T-helper 17 cell (primary cell): ENCODE results near the gene OR4B1. TPM values are rescaled to one million over a fixed set of nuclear protein-coding genes. Genes with fewer than 3 reads are reported as not detected.
"Not testable (repeated sequence)": the region's sequence is repeated elsewhere in the genome, so short reads cannot be mapped to it uniquely, and the experiment has no call there.

Experiments
- ATAC-seq: fragments of 150-1000 bp; cut with Tn5 transposase; 2 replicates; pipeline ENCODE4 v1.10.0; 2021; ENCODE audit warnings: mild to moderate bottlenecking, moderate library complexity
- DNase-seq, 3 donors: peaks; one replicate each; pipeline versions ENCODE4 v3.0.0 to v3.0.0-alpha.2; 2020 to 2021
- H3K9me3 ChIP-seq: one replicate; pipeline ENCODE4 v1.7.0; 2013; ENCODE audit warnings: low read length, mild to moderate bottlenecking; ENCODE audit not compliant: control insufficient read depth, poor library complexity, severe bottlenecking
- H3K27ac Mint-ChIP-seq: one replicate; pipeline ENCODE4 v1.8.0; 2022; ENCODE audit warnings: mild to moderate bottlenecking, moderate library complexity, mixed read lengths
- H3K27me3 Mint-ChIP-seq: one replicate; pipeline ENCODE4 v1.8.0; 2022; ENCODE audit warnings: mixed read lengths
- H3K36me3 Mint-ChIP-seq: one replicate; pipeline ENCODE4 v1.8.0; 2022; ENCODE audit warnings: low read depth, mixed read lengths
- H3K4me1 Mint-ChIP-seq: one replicate; pipeline ENCODE4 v1.8.0; 2022; ENCODE audit warnings: mild to moderate bottlenecking, mixed read lengths
- H3K4me3 Mint-ChIP-seq: one replicate; pipeline ENCODE4 v1.8.0; 2022; ENCODE audit warnings: mild to moderate bottlenecking, moderate library complexity, mixed read lengths
- total RNA-seq, 4 donors: library from RNA in 2 of 4; stranded (reverse) in 2 of 4; gene quantifications; one replicate each; pipeline ENCODE4 v1.2.3 and lab custom pipeline; 2022 to 2026

Gene OR4B1
- total RNA-seq, 2 donors from 2014 or later, result not detected

GRCh38 chr11:48193876-48194275, 22.7 kb upstream of the OR4B1 start:
- Mint-ChIP-seq H3K4me1 (peaks cover 4% of the 10 kb centered on the region), H3K27ac (no peak overlapping the region), H3K36me3 (peaks cover 2% of the 10 kb centered on the region), H3K27me3 (no peaks in the 10 kb centered on the region), H3K4me3 (no peak overlapping the region)
- DNase-seq, result no peak
- ATAC-seq, result no peak
- peaks cover 3% of the 10 kb centered on the region for H3K9me3 ChIP-seq

GRCh38 chr11:48207881-48208280, 8.7 kb upstream of the OR4B1 start:
- H3K27ac Mint-ChIP-seq, result no peak overlapping the region
- peaks cover 20% of the 10 kb centered on the region for H3K27me3 Mint-ChIP-seq
- no peak overlapping the region for H3K4me3 Mint-ChIP-seq
- no peaks in the 10 kb centered on the region for H3K4me1 Mint-ChIP-seq
- no peaks in the 10 kb centered on the region for H3K9me3 ChIP-seq
- no peak for DNase-seq
- H3K36me3 Mint-ChIP-seq, result no peaks in the 10 kb centered on the region
- ATAC-seq, result no peak

- no peak for DNase-seq
- no peak for ATAC-seq
- H3K9me3 ChIP-seq, result peaks cover 2% of the 10 kb centered on the region
- H3K4me1 Mint-ChIP-seq, result peaks cover 1% of the 10 kb centered on the region
- H3K36me3 Mint-ChIP-seq, result peaks cover under 1% of the 10 kb centered on the region
- H3K27ac Mint-ChIP-seq, result no peak overlapping the region
- no peak overlapping the region for H3K4me3 Mint-ChIP-seq
- H3K27me3 Mint-ChIP-seq, result peaks cover 20% of the 10 kb centered on the region
Measured at GRCh38 chr11:48210052-48210451, 6.6 kb upstream of the OR4B1 start.

GRCh38 chr11:48228761-48229160, 12.2 kb downstream of the OR4B1 start:
- no peak for DNase-seq
- Mint-ChIP-seq H3K4me3 (no peak overlapping the region), H3K27me3 (peaks cover 6% of the 10 kb centered on the region), H3K27ac (no peak overlapping the region), H3K4me1 (peaks cover 2% of the 10 kb centered on the region), H3K36me3 (no peaks in the 10 kb centered on the region)
- no peaks in the 10 kb centered on the region for H3K9me3 ChIP-seq
- ATAC-seq, result no peak

GRCh38 chr11:48230057-48230456, 13.4 kb downstream of the OR4B1 start:
- not testable (repeated sequence) for H3K27me3 Mint-ChIP-seq, H3K4me1 Mint-ChIP-seq, H3K4me3 Mint-ChIP-seq, ATAC-seq, DNase-seq, H3K27ac Mint-ChIP-seq, H3K36me3 Mint-ChIP-seq, H3K9me3 ChIP-seq

- no peak for ATAC-seq
- no peaks in the 10 kb centered on the region for H3K9me3 ChIP-seq
- Mint-ChIP-seq H3K4me3 (no peak overlapping the region), H3K4me1 (peaks cover 3% of the 10 kb centered on the region), H3K27me3 (peaks cover 18% of the 10 kb centered on the region), H3K27ac (no peak overlapping the region), H3K36me3 (no peaks in the 10 kb centered on the region)
- DNase-seq, result no peak
Measured at GRCh38 chr11:48237727-48238126, 21.1 kb downstream of the OR4B1 start.

GRCh38 chr11:48242501-48242900, 25.9 kb downstream of the OR4B1 start:
- H3K4me1 Mint-ChIP-seq, result no peaks in the 10 kb centered on the region
- no peak for ATAC-seq
- no peak overlapping the region for H3K4me3 Mint-ChIP-seq
- no peak for DNase-seq
- H3K27ac Mint-ChIP-seq, result no peak overlapping the region
- peaks cover 2% of the 10 kb centered on the region for H3K36me3 Mint-ChIP-seq
- no peaks in the 10 kb centered on the region for H3K9me3 ChIP-seq
- peaks cover 17% of the 10 kb centered on the region for H3K27me3 Mint-ChIP-seq

GRCh38 chr11:48244804-48245203, 28.2 kb downstream of the OR4B1 start, which contains the start of gene OR4X2:
Gene OR4X2 (plus strand): TSS chr11:48245104. CDS start chr11:48245104, 0 bp downstream.
- no peak for DNase-seq
- Mint-ChIP-seq H3K4me1 (no peaks in the 10 kb centered on the region), H3K27ac (no peak within 1 kb of the TSS), H3K36me3 (peaks cover 2% of the 10 kb centered on the region), H3K4me3 (no peak within 1 kb of the TSS), H3K27me3 (peaks cover 11% of the 10 kb centered on the region)
- ATAC-seq, result no peak
- no peaks in the 10 kb centered on the region for H3K9me3 ChIP-seq

GRCh38 chr11:48248902-48249301, 32.3 kb downstream of the OR4B1 start:
- DNase-seq (no peak), ATAC-seq (no peak)
- no peaks in the 10 kb centered on the region for H3K9me3 ChIP-seq
- Mint-ChIP-seq H3K4me3 (no peak overlapping the region), H3K27ac (no peak overlapping the region), H3K27me3 (peaks cover 6% of the 10 kb centered on the region), H3K36me3 (peaks cover 2% of the 10 kb centered on the region), H3K4me1 (no peaks in the 10 kb centered on the region)

- no peak overlapping the region for H3K27ac Mint-ChIP-seq
- no peaks in the 10 kb centered on the region for H3K9me3 ChIP-seq
- no peak for DNase-seq
- peaks cover 13% of the 10 kb centered on the region for H3K27me3 Mint-ChIP-seq
- no peaks in the 10 kb centered on the region for H3K36me3 Mint-ChIP-seq
- no peak overlapping the region for H3K4me3 Mint-ChIP-seq
- H3K4me1 Mint-ChIP-seq, result peaks cover 7% of the 10 kb centered on the region
- ATAC-seq, result no peak
Measured at GRCh38 chr11:48261600-48261999, 45.0 kb downstream of the OR4B1 start.

- no peak for ATAC-seq
- Mint-ChIP-seq H3K36me3 (no peaks in the 10 kb centered on the region), H3K27me3 (no peaks in the 10 kb centered on the region), H3K27ac (no peak within 1 kb of the TSS), H3K4me1 (peaks cover 7% of the 10 kb centered on the region), H3K4me3 (no peak within 1 kb of the TSS)
- no peaks in the 10 kb centered on the region for H3K9me3 ChIP-seq
- no peak for DNase-seq
Measured at GRCh38 chr11:48263423-48263911, 46.9 kb downstream of the OR4B1 start, which contains the start of gene OR4X1. Gene OR4X1 (plus strand): TSS chr11:48263861. CDS start chr11:48263861, 0 bp downstream.

Other genes with a start within 250 kb of the OR4B1 start
- 10 to 100 TPM; 33.2 to 83.9 TPM for gene PTPRJ, start 236.3 kb upstream of the OR4B1 start, total RNA-seq
- not detected for gene OR4X2, start 28.3 kb downstream of the OR4B1 start, total RNA-seq
- gene OR4X1, start 47.1 kb downstream of the OR4B1 start, total RNA-seq, result not detected
- not detected for gene OR4S1, start 89.4 kb downstream of the OR4B1 start, total RNA-seq
- not detected for gene OR4C3, start 108.1 kb downstream of the OR4B1 start, total RNA-seq
- not detected for gene OR4C5, start 149.7 kb downstream of the OR4B1 start, total RNA-seq